Neuronal stem cell (in vitro differentiated cells): ENCODE data around the gene KCNQ1.

Source experiments
- DNase-seq: peaks from one replicate; pipeline ENCODE4 v3.0.0-alpha.2; 2013; ENCODE audit warnings: low spot score
- H2AFZ ChIP-seq: one replicate; pipeline ENCODE4 v1.6.1; 2013; ENCODE audit warnings: mild to moderate bottlenecking, low read length, inconsistent platforms
- H2AK5ac ChIP-seq: 2 replicates; pipeline ENCODE4 v1.6.1; 2013; ENCODE audit warnings: low read depth, mild to moderate bottlenecking, inconsistent platforms, low read length, moderate library complexity, mixed read lengths
- H2BK120ac ChIP-seq: 2 replicates; pipeline ENCODE4 v1.6.1; 2013; ENCODE audit warnings: low read depth, mild to moderate bottlenecking, inconsistent platforms, low read length, moderate library complexity, mixed read lengths
- H2BK12ac ChIP-seq: one replicate; pipeline ENCODE4 v1.6.1; 2013; ENCODE audit warnings: low read length, inconsistent platforms
- H2BK15ac ChIP-seq: 2 replicates; pipeline ENCODE4 v1.6.1; 2013; ENCODE audit warnings: mild to moderate bottlenecking, low read length, inconsistent platforms, mixed read lengths
- H2BK5ac ChIP-seq: one replicate; pipeline ENCODE4 v1.6.1; 2013; ENCODE audit warnings: inconsistent platforms, mild to moderate bottlenecking, low read length, moderate library complexity
- H3K14ac ChIP-seq: one replicate; pipeline ENCODE4 v1.6.1; 2013; ENCODE audit warnings: low read length, inconsistent platforms
- H3K18ac ChIP-seq: 2 replicates; pipeline ENCODE4 v1.6.1; 2013; ENCODE audit warnings: low read length, inconsistent platforms
- H3K23ac ChIP-seq: 2 replicates; pipeline ENCODE4 v1.6.1; 2013; ENCODE audit warnings: low read depth, mild to moderate bottlenecking, mixed read lengths, low read length, inconsistent platforms; ENCODE audit not compliant: poor library complexity
- H3K27ac ChIP-seq: replicated peaks from 3 replicates; pipeline ENCODE4 v1.5.1; 2013; ENCODE audit warnings: low read length, inconsistent platforms
- H3K27me3 ChIP-seq, 3 experiments: 2 replicates each; pipeline ENCODE4 v1.6.1; 2013; ENCODE audit warnings: low read length in 3 of 3, mild to moderate bottlenecking in 2 of 3, inconsistent platforms in 1 of 3, low read depth in 1 of 3, mixed read lengths in 1 of 3, moderate library complexity in 1 of 3; ENCODE audit not compliant: control insufficient read depth in 3 of 3, insufficient read depth in 3 of 3
- H3K36me3 ChIP-seq, 2 donors: replicated peaks in 1 of 2; 2 replicates each; pipeline ENCODE4 v1.6.1; 2013; ENCODE audit warnings: low read length in 2 of 2; ENCODE audit not compliant: control insufficient read depth in 2 of 2, insufficient read depth in 2 of 2
- H3K4ac ChIP-seq: 2 replicates; pipeline ENCODE4 v1.6.1; 2013; ENCODE audit warnings: inconsistent platforms, mild to moderate bottlenecking, low read length, moderate library complexity
- H3K4me1 ChIP-seq, 2 donors: 1 replicate in 1 of 2; 2 replicates in 1 of 2; pipeline ENCODE4 v1.6.1; 2013; ENCODE audit warnings: low read length in 2 of 2, low read depth in 1 of 2; ENCODE audit not compliant: control insufficient read depth in 2 of 2, insufficient read depth in 1 of 2
- H3K4me2 ChIP-seq: one replicate; pipeline ENCODE4 v1.6.1; 2013; ENCODE audit warnings: mild to moderate bottlenecking, low read length, inconsistent platforms; ENCODE audit not compliant: insufficient read depth, poor library complexity, severe bottlenecking
- H3K4me3 ChIP-seq, 2 donors: 2 replicates each; pipeline ENCODE4 v1.5.1; 2013; ENCODE audit warnings: low read length in 2 of 2, mild to moderate bottlenecking in 2 of 2, inconsistent platforms in 1 of 2, moderate library complexity in 1 of 2
- H3K79me1 ChIP-seq: one replicate; pipeline ENCODE4 v1.6.1; 2013; ENCODE audit warnings: low read depth, mild to moderate bottlenecking, inconsistent platforms, low read length, moderate library complexity
- H3K9ac ChIP-seq: one replicate; pipeline ENCODE4 v1.6.1; 2013; ENCODE audit warnings: mild to moderate bottlenecking, low read depth, low read length, inconsistent platforms; ENCODE audit not compliant: poor library complexity
- H3K9me3 ChIP-seq, 2 donors: replicated peaks in 1 of 2; 2 replicates each; pipeline versions ENCODE3 to v1.6.1; 2013; ENCODE audit warnings: low read length in 2 of 2, mild to moderate bottlenecking in 2 of 2, inconsistent platforms in 1 of 2, low read depth in 1 of 2, mixed read lengths in 1 of 2, moderate library complexity in 1 of 2; ENCODE audit not compliant: control insufficient read depth in 2 of 2, insufficient read depth in 1 of 2
- H4K8ac ChIP-seq: one replicate; pipeline ENCODE4 v1.6.1; 2013; ENCODE audit warnings: low read depth, mild to moderate bottlenecking, inconsistent platforms, low read length, moderate library complexity
- H4K91ac ChIP-seq: one replicate; pipeline ENCODE4 v1.6.1; 2013; ENCODE audit warnings: low read length, low read depth, mild to moderate bottlenecking, inconsistent platforms; ENCODE audit not compliant: poor library complexity
- WGBS, 2 donors: extraction: QIAGEN DNeasy Blood & Tissue Kit; methylation state at CpG; one replicate each; pipeline ENCODE4 v1.1.7; 2013; ENCODE audit warnings: missing lambda C conversion rate in 2 of 2, mixed read lengths in 1 of 2; ENCODE audit not compliant: insufficient read length in 2 of 2, insufficient replicate concordance in 1 of 2; ENCODE audit errors: extremely low coverage in 2 of 2; 5-methylcytosine and 5-hydroxymethylcytosine counted together

KCNQ1 gene

DNA sequence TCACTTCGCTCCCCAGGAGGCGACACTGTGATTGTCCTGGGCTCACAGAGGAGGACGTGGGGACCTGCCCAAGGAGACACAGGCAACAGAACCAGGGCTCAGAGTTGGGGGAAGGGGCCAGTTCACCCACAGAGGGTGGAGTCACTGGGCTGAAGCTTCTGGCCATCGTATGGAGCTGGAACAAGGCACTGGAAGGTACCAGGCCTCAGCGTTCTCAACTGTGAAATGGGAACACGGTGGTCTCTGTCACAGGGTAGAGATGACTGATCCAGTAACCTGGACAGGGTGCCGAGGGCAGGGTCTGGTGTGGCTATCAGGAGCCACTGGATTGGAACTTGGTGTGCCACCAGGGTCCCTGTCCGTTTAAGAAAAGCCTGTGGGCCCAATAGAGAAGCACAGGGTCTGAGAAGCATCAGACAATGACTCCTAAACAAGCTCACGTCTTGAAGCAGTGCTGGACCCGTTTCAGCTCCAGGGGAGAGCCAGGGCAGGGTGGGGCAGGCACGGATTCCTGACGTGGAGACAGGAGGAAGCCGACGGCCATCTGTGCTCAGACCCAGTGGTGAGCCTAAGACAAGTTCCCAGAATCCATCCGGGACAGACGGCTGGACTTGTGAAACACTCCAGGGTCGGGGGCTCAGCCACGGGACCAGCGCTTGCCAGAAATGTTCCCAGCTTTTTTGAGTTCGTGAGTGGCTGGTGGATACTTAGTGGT lies 280.0 kb downstream of the KCNQ1 start:
- H2BK5ac ChIP-seq = no peak overlapping the region
- DNase-seq = no peak
- peaks cover 0 to 95% (median 31%) of the 10 kb centered on the region in 3 experiments for H3K27me3 ChIP-seq

GRCh38 chr11:2725368-2726300 lies 280.8 kb downstream of the KCNQ1 start:
- peaks cover 2% of the 10 kb centered on the region for H3K79me1 ChIP-seq
- peaks cover 8 to 17% of the 10 kb centered on the region in 2 donors for H3K4me1 ChIP-seq
- no peak overlapping the region for H3K4ac ChIP-seq
- no peak overlapping the region for H2BK120ac ChIP-seq
- H3K27me3 ChIP-seq = peaks cover 0 to 90% (median 23%) of the 10 kb centered on the region in 3 experiments
- peaks cover 0 to 18% of the 10 kb centered on the region in 2 donors for H3K9me3 ChIP-seq
- H4K91ac ChIP-seq = no peak overlapping the region
- H3K9ac ChIP-seq = no peak overlapping the region
- no peak overlapping the region for H4K8ac ChIP-seq
- no peak overlapping the region for H3K27ac ChIP-seq
- H3K23ac ChIP-seq = no peak overlapping the region
- H3K4me3 ChIP-seq = no peak overlapping the region
- no peak overlapping the region for H2BK15ac ChIP-seq
- H2BK12ac ChIP-seq = no peak overlapping the region
- H3K14ac ChIP-seq = no peak overlapping the region
- no peak overlapping the region for H2AFZ ChIP-seq
- peak overlapping the region; percentile 47 for H2AK5ac ChIP-seq
- DNase-seq = no peak
- no peak overlapping the region for H3K4me2 ChIP-seq
- no peak overlapping the region for H2BK5ac ChIP-seq
- H3K18ac ChIP-seq = peak overlapping the region; percentile 49
- WGBS, 2 donors = no CpG with 5 or more reads among the region's 27 CpGs
- no peaks in the 10 kb centered on the region for H3K36me3 ChIP-seq

More for the DNA sequence above, 280.0 kb downstream of the KCNQ1 start:
- no peak overlapping the region for H2AFZ ChIP-seq
- no peak overlapping the region for H2BK120ac ChIP-seq
- H2BK15ac ChIP-seq = no peak overlapping the region
- H3K9me3 ChIP-seq = peaks cover 0 to 18% of the 10 kb centered on the region in 2 donors
- no peak overlapping the region for H2BK12ac ChIP-seq
- peak overlapping the region; percentile 66 for H3K18ac ChIP-seq
- H4K91ac ChIP-seq = no peak overlapping the region
- no peak overlapping the region for H3K4ac ChIP-seq
- H3K27ac ChIP-seq = no peak overlapping the region
- H3K9ac ChIP-seq = no peak overlapping the region
- H3K4me1 ChIP-seq = peaks cover 13 to 25% of the 10 kb centered on the region in 2 donors
- H4K8ac ChIP-seq = no peak overlapping the region
- WGBS, 2 donors = no CpG with 5 or more reads among the region's 20 CpGs
- no peak overlapping the region for H3K23ac ChIP-seq
- H3K36me3 ChIP-seq = no peaks in the 10 kb centered on the region
- peak overlapping the region; percentile 73 for H3K14ac ChIP-seq
- H3K4me3 ChIP-seq = no peak overlapping the region
- H3K4me2 ChIP-seq = no peak overlapping the region
- peaks cover 2% of the 10 kb centered on the region for H3K79me1 ChIP-seq
- H2AK5ac ChIP-seq = peak overlapping the region; percentile 49

GRCh38 chr11:2726964-2727363 lies 282.2 kb downstream of the KCNQ1 start:
- Histone ChIP-seq H4K8ac (no peak overlapping the region), H3K79me1 (peaks cover 2% of the 10 kb centered on the region), H2BK12ac (no peak overlapping the region), H3K4me2 (no peak overlapping the region), H2AK5ac (no peak overlapping the region), H3K14ac (no peak overlapping the region), H2AFZ (no peak overlapping the region), H3K36me3 (no peaks in the 10 kb centered on the region), H3K27ac (no peak overlapping the region), H3K9ac (no peak overlapping the region), H3K4me1 (peaks cover 0 to 10% of the 10 kb centered on the region in 2 donors), H3K27me3 (peaks cover 0 to 87% (median 22%) of the 10 kb centered on the region in 3 experiments), H2BK5ac (no peak overlapping the region), H3K9me3 (peaks cover 0 to 18% of the 10 kb centered on the region in 2 donors), H3K4me3 (no peak overlapping the region), H3K23ac (no peak overlapping the region), H3K18ac (no peak overlapping the region), H4K91ac (no peak overlapping the region), H3K4ac (no peak overlapping the region), H2BK120ac (no peak overlapping the region), H2BK15ac (no peak overlapping the region)
- no CpG with 5 or more reads among the region's 4 CpGs for WGBS, 2 donors
- no peak for DNase-seq
